BLaER1 treated with 17β-estradiol and CSF1 and Interleukin-3, amounts not matched to agents 10 nM and 100 nM (cell line): Measurements from ENCODE around the gene MSN.

Experiments used
- H3K27ac ChIP-seq, 11 experiments: shearing (Covaris generic); formaldehyde crosslinking; 2 replicates each; pipeline ENCODE4 v1.8.1; 2022
- H3K27me3 ChIP-seq, 11 experiments: shearing (Covaris generic); formaldehyde crosslinking; 2 replicates each; pipeline ENCODE4 v1.8.1; 2022
- H3K36me3 ChIP-seq, 11 experiments: shearing (Covaris generic); formaldehyde crosslinking; 2 replicates each; pipeline ENCODE4 v1.8.1; 2022
- H3K4me1 ChIP-seq, 10 experiments: shearing (Covaris generic); formaldehyde crosslinking; 2 replicates each; pipeline ENCODE4 v1.8.1; 2022
- H3K4me2 ChIP-seq, 11 experiments: shearing (Covaris generic); formaldehyde crosslinking; 2 replicates each; pipeline ENCODE4 v1.8.1; 2022
- H3K4me3 ChIP-seq, 10 experiments: shearing (Covaris generic); formaldehyde crosslinking; 2 replicates each; pipeline ENCODE4 v1.8.1; 2022
- H3K9ac ChIP-seq, 11 experiments: shearing (Covaris generic); formaldehyde crosslinking; 2 replicates each; pipeline ENCODE4 v1.8.1; 2022
- H3K9me3 ChIP-seq, 11 experiments: shearing (Covaris generic); formaldehyde crosslinking; replicated peaks in 1 of 11; 2 replicates each; pipeline ENCODE4 v1.8.1; 2022
- H4K20me1 ChIP-seq, 11 experiments: shearing (Covaris generic); formaldehyde crosslinking; 2 replicates each; pipeline ENCODE4 v1.8.1; 2022
- Cebpa-rat ChIP-seq, 11 experiments: shearing (Covaris generic); IDR thresholded peaks; 2 replicates each; pipeline ENCODE4 v1.8.1; 2022

Gene MSN

DNA sequence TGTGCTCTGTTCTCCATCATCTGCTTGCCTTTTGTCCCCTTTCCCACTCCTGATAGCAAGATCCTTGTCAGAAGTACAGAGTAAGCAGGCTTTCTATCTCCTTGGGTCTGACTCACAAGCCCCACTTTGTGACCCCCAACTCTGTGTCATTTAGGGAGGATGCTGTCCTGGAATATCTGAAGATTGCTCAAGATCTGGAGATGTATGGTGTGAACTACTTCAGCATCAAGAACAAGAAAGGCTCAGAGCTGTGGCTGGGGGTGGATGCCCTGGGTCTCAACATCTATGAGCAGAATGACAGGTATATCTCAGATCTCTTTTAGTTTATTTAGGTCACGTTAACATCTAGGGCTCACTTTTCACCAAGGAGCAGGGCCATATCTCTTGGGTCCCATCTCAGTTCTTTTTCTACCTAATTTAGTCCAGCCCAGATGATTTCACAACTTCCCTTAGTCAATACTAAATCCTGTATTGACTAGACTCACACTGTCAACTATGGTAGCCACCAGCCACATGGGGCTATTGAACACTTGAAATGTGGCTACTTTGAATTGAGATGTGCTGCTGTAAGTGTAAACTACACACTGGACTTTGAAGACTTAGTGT lies 64.3 kb downstream of the MSN start:
- H3K27me3 ChIP-seq: peaks cover under 1 to 76% (median 48%) of the 10 kb centered on the region in 11 experiments; a peak in 18 of 22 replicates
- no peak for TF ChIP-seq Cebpa-rat (IDR thresholded peaks at IDR 0.05)
- no peak overlapping the region for H3K4me2 ChIP-seq
- peaks cover 0 to 8% (median 0%) of the 10 kb centered on the region in 10 experiments; a peak in 3 of 20 replicates for H3K4me1 ChIP-seq
- peaks cover 0 to 8% (median 0%) of the 10 kb centered on the region in 11 experiments; a peak in 1 of 22 replicates for H3K9me3 ChIP-seq
- H4K20me1 ChIP-seq: peaks cover 3 to 95% (median 39%) of the 10 kb centered on the region in 11 experiments; a peak in 17 of 22 replicates
- no peak overlapping the region for H3K9ac ChIP-seq
- peaks cover 96 to 100% (median 99%) of the 10 kb centered on the region in 11 experiments for H3K36me3 ChIP-seq
- no peak overlapping the region for H3K27ac ChIP-seq
- H3K4me3 ChIP-seq: no peak overlapping the region

DNA sequence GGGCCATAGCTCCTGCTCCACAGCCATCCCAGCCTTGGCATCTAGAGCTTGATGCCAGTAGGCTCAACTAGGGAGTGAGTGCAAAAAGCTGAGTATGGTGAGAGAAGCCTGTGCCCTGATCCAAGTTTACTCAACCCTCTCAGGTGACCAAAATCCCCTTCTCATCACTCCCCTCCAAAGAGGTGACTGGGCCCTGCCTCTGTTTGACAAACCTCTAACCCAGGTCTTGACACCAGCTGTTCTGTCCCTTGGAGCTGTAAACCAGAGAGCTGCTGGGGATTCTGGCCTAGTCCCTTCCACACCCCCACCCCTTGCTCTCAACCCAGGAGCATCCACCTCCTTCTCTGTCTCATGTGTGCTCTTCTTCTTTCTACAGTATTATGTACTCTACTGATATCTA lies 73.5 kb downstream of the MSN start:
- H3K4me3 ChIP-seq: no peak overlapping the region
- no peak overlapping the region for H3K27ac ChIP-seq
- H3K9ac ChIP-seq: no peak overlapping the region
- H3K4me1 ChIP-seq: peaks cover 0 to 26% (median 10%) of the 10 kb centered on the region in 10 experiments; a peak in 11 of 20 replicates
- H3K27me3 ChIP-seq: peaks cover 4 to 72% (median 54%) of the 10 kb centered on the region in 11 experiments; a peak in 21 of 22 replicates
- no peak overlapping the region for H3K4me2 ChIP-seq
- H3K36me3 ChIP-seq: peaks cover 65 to 80% (median 71%) of the 10 kb centered on the region in 11 experiments
- no peak for TF ChIP-seq Cebpa-rat (IDR thresholded peaks at IDR 0.05)
- peaks cover 0 to 50% (median 0%) of the 10 kb centered on the region in 11 experiments; a peak in 4 of 22 replicates for H4K20me1 ChIP-seq
- H3K9me3 ChIP-seq: peaks cover 0 to 46% (median 24%) of the 10 kb centered on the region in 11 experiments; a peak in 13 of 22 replicates

GRCh38 chrX:65741823-65742222 lies 74.4 kb downstream of the MSN start:
- Histone ChIP-seq H3K9ac (no peak overlapping the region), H3K9me3 (peaks cover 0 to 46% (median 24%) of the 10 kb centered on the region in 11 experiments; a peak in 13 of 22 replicates), H3K4me3 (no peak overlapping the region), H3K27me3 (peaks cover 9 to 72% (median 59%) of the 10 kb centered on the region in 11 experiments; a peak in 21 of 22 replicates), H4K20me1 (peaks cover 0 to 44% (median 0%) of the 10 kb centered on the region in 11 experiments; a peak in 4 of 22 replicates), H3K36me3 (peaks cover 56 to 71% (median 62%) of the 10 kb centered on the region in 11 experiments), H3K4me1 (peaks cover 0 to 26% (median 10%) of the 10 kb centered on the region in 10 experiments; a peak in 11 of 20 replicates), H3K4me2 (no peak overlapping the region), H3K27ac (no peak overlapping the region)
- no peak for TF ChIP-seq Cebpa-rat (IDR thresholded peaks at IDR 0.05)

- TF ChIP-seq Cebpa-rat (IDR thresholded peaks at IDR 0.05): peak in 1 of 11 experiments; percentile 28; a peak in 1 of 22 replicates
- Histone ChIP-seq H3K9me3 (peaks cover 0 to 33% (median 12%) of the 10 kb centered on the region in 11 experiments; a peak in 10 of 22 replicates), H3K4me1 (peaks cover 0 to 27% (median 11%) of the 10 kb centered on the region in 10 experiments; a peak in 13 of 20 replicates), H3K4me2 (peak overlapping the region in 1 of 11 experiments; percentile 24; a peak in 1 of 22 replicates), H4K20me1 (peaks cover 0 to 16% (median 0%) of the 10 kb centered on the region in 11 experiments; a peak in 4 of 22 replicates), H3K36me3 (peaks cover 24 to 40% (median 31%) of the 10 kb centered on the region in 11 experiments), H3K27ac (no peak overlapping the region), H3K27me3 (peaks cover 21 to 70% (median 55%) of the 10 kb centered on the region in 11 experiments; a peak in 21 of 22 replicates), H3K9ac (no peak overlapping the region), H3K4me3 (no peak overlapping the region)
Measured at GRCh38 chrX:65744965-65745364, 77.5 kb downstream of the MSN start.

- no peak overlapping the region for H3K9ac ChIP-seq
- TF ChIP-seq Cebpa-rat (IDR thresholded peaks at IDR 0.05): no peak
- no peak overlapping the region for H3K4me3 ChIP-seq
- H3K4me1 ChIP-seq: peaks cover 3 to 32% (median 14%) of the 10 kb centered on the region in 10 experiments; a peak in 18 of 20 replicates
- peak overlapping the region in 1 of 11 experiments; percentile 24; a peak in 1 of 22 replicates for H3K4me2 ChIP-seq
- H3K27me3 ChIP-seq: peaks cover 22 to 69% (median 56%) of the 10 kb centered on the region in 11 experiments; a peak in 21 of 22 replicates
- peaks cover 0 to 11% (median 0%) of the 10 kb centered on the region in 11 experiments; a peak in 4 of 22 replicates for H4K20me1 ChIP-seq
- peaks cover 19 to 35% (median 26%) of the 10 kb centered on the region in 11 experiments for H3K36me3 ChIP-seq
- H3K27ac ChIP-seq: no peak overlapping the region
- peaks cover 0 to 30% (median 9%) of the 10 kb centered on the region in 11 experiments; a peak in 12 of 22 replicates for H3K9me3 ChIP-seq
Measured at GRCh38 chrX:65745427-65745826, 78.0 kb downstream of the MSN start.

DNA sequence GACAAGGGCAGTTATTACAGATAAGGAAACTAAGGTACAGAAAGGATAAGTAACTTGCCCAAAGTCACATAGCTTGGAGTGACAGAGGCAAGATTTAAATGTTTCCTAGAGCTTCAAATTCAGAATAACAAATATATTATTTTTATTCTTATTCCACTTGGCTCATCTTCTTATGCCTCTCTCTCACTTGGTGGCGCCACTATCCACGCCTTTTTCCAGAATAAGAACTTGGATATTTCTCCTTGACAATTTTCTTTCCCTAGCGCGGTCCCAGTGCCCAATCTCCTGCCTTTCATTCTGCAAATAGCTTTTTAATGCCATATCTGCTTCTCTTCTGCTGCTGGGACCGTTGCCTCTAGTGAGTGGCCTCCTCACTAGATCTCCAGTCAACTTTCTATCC lies 78.5 kb downstream of the MSN start:
- Histone ChIP-seq H4K20me1 (peaks cover 0 to 5% (median 0%) of the 10 kb centered on the region in 11 experiments; a peak in 4 of 22 replicates), H3K36me3 (peaks cover 14 to 29% (median 21%) of the 10 kb centered on the region in 11 experiments), H3K9ac (no peak overlapping the region), H3K4me3 (no peak overlapping the region), H3K27ac (no peak overlapping the region), H3K4me1 (peaks cover 8 to 37% (median 20%) of the 10 kb centered on the region in 10 experiments), H3K9me3 (peaks cover 0 to 30% (median 9%) of the 10 kb centered on the region in 11 experiments; a peak in 15 of 22 replicates), H3K27me3 (peaks cover 28 to 69% (median 62%) of the 10 kb centered on the region in 11 experiments; a peak in 21 of 22 replicates), H3K4me2 (no peak overlapping the region)
- no peak for TF ChIP-seq Cebpa-rat (IDR thresholded peaks at IDR 0.05)

DNA sequence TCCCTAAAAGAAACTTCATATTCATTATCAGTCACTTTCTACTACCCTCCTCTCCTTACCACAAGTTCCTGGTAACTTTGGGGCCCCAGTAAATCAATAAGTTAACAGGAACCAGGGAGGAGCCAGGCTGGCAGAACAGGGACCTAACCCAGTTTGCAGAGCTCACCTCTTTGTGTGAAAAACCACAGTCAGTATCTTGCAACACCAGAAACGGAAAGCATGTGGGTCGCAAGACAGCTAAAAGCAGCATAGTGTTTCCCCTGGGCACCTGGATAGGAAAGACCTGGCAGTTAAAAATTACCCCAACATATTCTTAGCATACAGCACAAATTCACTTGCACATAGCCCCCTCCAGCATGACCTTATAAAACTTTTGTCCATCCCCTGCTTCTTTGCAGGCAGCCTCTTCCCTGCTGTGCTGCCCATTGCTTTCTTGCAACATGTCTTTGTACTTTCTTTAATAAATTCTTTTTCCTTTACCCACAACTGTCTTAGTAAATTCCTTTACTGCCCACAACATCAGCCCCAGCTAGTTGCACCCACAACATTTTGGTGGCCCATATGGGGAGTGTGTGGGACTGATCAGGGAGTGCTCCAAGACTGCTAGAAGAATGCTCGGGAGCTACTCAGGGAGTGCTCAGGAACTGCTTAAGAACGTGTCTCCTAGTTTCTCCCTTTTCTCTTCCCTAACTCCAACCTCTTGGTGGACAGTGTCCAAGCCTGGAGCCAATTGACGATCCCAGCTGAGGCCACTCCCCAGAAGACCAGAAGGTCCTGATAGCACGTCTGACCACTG lies 83.4 kb downstream of the MSN start:
- H3K27ac ChIP-seq: peak overlapping the region in 8 of 11 experiments; percentile 56 to 87 (median 75); a peak in 16 of 22 replicates
- peaks cover 16 to 28% (median 25%) of the 10 kb centered on the region in 10 experiments; a peak in 19 of 20 replicates for H3K4me1 ChIP-seq
- peak overlapping the region in 1 of 10 experiments; percentile 7; a peak in 2 of 20 replicates for H3K4me3 ChIP-seq
- TF ChIP-seq Cebpa-rat (IDR thresholded peaks at IDR 0.05): peak in 3 of 11 experiments; percentile 31 to 70 (median 47); a peak in 4 of 22 replicates
- H3K36me3 ChIP-seq: no peaks in the 10 kb centered on the region
- peak overlapping the region in 7 of 11 experiments; percentile 35 to 70 (median 61); a peak in 11 of 22 replicates for H3K9ac ChIP-seq
- peaks cover 10 to 25% (median 19%) of the 10 kb centered on the region in 11 experiments; a peak in 19 of 22 replicates for H3K9me3 ChIP-seq
- peak overlapping the region in 10 of 11 experiments; percentile 18 to 66 (median 54); a peak in 20 of 22 replicates for H3K4me2 ChIP-seq
- peaks cover 53 to 93% (median 89%) of the 10 kb centered on the region in 11 experiments; a peak in 21 of 22 replicates for H3K27me3 ChIP-seq
- no peaks in the 10 kb centered on the region; a peak in 1 of 22 replicates for H4K20me1 ChIP-seq

GRCh38 chrX:65751519-65751918 lies 84.1 kb downstream of the MSN start:
- peaks cover 51 to 92% (median 89%) of the 10 kb centered on the region in 11 experiments; a peak in 21 of 22 replicates for H3K27me3 ChIP-seq
- H3K4me2 ChIP-seq: peak overlapping the region in 10 of 11 experiments; percentile 18 to 66 (median 54); a peak in 19 of 22 replicates
- no peaks in the 10 kb centered on the region; a peak in 1 of 22 replicates for H4K20me1 ChIP-seq
- H3K9me3 ChIP-seq: peaks cover 10 to 25% (median 19%) of the 10 kb centered on the region in 11 experiments; a peak in 19 of 22 replicates
- H3K36me3 ChIP-seq: no peaks in the 10 kb centered on the region
- no peak overlapping the region; a peak in 1 of 20 replicates for H3K4me3 ChIP-seq
- peaks cover 16 to 28% (median 25%) of the 10 kb centered on the region in 10 experiments; a peak in 19 of 20 replicates for H3K4me1 ChIP-seq
- peak overlapping the region in 7 of 11 experiments; percentile 35 to 70 (median 61); a peak in 10 of 22 replicates for H3K9ac ChIP-seq
- TF ChIP-seq Cebpa-rat (IDR thresholded peaks at IDR 0.05): no peak
- H3K27ac ChIP-seq: peak overlapping the region in 8 of 11 experiments; percentile 56 to 87 (median 75); a peak in 16 of 22 replicates
